CD4-positive, alpha-beta T cell treated with Interleukin-10 for 1 hour (primary cell): Measurements from ENCODE around the gene TRMT1.
"Not testable (repeated sequence)": the region's sequence is repeated elsewhere in the genome, so short reads cannot be mapped to it uniquely, and the experiment has no call there.

Source experiments
- DNase-seq: peaks from one replicate; pipeline ENCODE4 v3.0.0-alpha.2; 2020

Gene TRMT1

GRCh38 chr19:13116282-13117175 lies at the start of gene TRMT1:
TRMT1 (minus strand) TSS chr19:13116740; CDS start chr19:13116399, 341 bp downstream.
- peak; percentile 91 for DNase-seq

- not testable (repeated sequence) for DNase-seq
These were observed 49.6 kb upstream of the TRMT1 start for GRCh38 chr19:13166151-13166550.

DNA sequence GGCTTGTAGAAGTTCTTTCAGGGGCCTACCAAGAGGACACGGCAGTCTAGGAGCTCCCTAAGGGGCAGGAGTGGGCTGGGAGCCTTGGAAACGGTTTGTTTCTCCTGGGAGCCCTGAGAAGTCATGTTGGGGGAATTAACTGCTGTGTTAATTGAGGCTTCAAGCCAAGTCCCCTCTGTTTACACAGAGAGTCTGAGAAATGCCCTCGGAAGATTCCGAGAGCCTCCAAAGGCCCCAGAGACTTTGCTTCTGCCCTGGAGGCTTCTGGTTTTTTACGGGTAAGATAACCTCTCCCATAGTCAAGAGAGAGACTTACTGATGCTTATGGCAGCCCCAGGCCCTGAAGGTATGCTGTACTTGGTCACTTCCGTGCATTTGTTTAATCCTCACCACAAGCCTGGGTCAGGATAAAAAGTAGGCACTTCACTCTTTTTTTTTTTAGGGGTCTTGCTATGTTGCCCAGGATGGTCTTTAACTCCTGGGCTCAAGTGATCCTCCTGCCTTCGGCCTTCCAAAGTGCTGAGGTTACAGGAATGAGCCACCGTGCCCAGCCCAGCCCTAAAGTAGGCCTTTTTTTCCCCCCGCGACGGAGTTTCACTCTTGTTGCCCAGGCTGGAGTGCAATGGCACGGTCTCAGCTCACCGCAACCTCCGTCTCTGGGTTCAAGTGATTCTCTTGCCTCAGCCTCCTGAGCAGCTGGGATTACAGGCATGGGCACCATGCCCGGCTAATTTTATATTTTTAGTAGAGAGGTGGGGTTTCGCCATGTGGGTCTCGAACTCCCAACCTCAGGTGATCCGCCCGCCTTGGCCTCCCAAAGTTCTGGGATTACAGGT lies 48.8 kb upstream of the TRMT1 start:
- no peak for DNase-seq

DNA sequence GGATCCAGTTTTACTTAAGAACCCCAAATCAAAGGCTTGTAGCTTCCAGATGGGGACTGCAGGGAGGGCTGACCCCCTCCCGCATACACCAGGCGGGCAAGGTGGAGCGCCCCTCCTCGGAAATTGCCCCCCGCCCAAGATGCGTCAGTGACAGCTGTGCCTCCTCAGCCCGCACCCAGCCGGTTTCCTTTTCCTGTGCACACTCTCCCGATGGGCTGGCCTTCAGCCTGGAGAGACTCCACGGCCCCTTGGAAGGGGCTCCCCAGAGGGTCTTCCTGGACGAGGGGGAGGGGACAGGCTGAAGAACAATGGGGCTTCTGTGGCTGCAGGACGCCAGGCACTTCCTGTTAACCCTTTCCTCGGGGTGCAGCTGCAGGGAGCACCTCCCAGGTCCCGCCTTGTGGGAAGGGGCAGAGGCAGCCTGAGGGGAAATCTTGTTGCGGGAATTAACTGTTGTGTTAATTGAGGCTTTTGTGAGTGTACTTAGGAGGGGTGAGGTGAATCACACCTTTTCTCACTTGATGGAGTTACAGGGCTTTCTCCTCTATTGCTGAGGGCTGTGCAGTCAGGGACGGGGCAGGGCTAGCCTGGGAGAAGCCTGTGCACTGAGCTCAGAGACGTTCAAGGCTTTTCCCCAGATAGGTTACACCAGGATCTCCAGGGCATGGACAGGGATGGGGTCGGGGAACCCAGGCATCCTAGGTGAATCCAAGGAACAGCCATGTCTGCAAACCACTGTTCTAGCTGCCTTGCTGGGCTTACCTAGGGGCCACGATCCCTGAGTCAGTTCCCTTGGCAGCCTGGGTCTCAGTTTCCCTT lies 48.0 kb upstream of the TRMT1 start:
- peak; percentile 59 for DNase-seq

DNA sequence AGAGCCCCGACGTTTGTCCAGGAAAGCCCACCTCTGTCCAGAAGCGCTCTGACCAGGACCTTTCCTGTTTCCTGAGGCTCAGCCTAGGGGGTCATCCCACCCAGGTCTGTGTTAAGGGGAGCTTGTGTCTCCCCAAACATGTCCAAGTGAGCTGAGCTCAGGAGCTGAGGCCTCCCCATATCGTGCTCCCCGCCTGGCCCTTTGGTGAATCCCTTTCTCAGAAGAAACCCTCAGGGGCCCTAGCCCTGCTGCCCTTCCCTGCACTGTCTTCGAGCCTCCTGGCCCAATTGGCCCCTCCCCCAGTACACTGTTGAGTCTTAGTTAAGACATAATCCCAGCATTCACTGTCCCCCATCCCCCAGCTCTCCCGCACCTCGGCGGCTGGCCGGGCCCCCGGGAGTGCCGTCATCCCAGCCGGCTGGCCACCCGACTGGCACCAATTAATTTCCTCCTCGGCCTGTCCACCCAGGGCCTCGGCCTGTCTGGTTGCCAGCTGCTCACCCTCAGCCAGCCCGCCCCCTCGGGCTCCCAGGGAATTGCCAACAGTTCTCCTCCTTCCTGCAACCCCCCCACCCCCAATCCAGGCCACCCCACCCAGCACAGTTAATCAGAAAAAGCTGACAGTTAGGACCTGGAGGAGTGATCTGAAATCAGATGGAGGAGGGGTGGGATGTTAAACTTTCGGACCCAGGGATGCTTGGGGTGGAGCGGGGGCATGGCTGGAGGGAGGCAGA lies 47.2 kb upstream of the TRMT1 start:
- peak; percentile 43 for DNase-seq

- peak; percentile 91 for DNase-seq
These were observed 46.4 kb upstream of the TRMT1 start for GRCh38 chr19:13162724-13163608.

DNA sequence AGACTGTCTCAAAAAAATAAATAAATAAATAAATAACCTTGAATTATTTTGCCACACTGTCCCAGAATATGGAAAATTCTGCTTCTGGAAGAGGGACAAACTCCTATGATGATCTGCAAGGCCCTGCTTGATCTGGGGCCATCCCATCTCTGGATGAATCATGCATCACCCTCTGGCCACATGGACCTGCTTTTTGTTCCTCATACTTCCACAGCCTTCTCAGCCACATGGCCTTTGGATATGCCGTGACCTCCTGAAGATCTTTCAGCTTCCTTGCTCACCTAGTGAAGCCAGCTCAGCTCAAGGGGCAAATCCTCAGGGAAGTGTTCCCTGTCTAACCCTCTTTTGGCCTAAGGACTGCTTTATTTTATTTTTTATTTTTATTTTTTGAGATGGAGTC lies 44.0 kb upstream of the TRMT1 start:
- no peak for DNase-seq

GRCh38 chr19:13159713-13160112 lies 43.2 kb upstream of the TRMT1 start:
- DNase-seq, result no peak

DNA sequence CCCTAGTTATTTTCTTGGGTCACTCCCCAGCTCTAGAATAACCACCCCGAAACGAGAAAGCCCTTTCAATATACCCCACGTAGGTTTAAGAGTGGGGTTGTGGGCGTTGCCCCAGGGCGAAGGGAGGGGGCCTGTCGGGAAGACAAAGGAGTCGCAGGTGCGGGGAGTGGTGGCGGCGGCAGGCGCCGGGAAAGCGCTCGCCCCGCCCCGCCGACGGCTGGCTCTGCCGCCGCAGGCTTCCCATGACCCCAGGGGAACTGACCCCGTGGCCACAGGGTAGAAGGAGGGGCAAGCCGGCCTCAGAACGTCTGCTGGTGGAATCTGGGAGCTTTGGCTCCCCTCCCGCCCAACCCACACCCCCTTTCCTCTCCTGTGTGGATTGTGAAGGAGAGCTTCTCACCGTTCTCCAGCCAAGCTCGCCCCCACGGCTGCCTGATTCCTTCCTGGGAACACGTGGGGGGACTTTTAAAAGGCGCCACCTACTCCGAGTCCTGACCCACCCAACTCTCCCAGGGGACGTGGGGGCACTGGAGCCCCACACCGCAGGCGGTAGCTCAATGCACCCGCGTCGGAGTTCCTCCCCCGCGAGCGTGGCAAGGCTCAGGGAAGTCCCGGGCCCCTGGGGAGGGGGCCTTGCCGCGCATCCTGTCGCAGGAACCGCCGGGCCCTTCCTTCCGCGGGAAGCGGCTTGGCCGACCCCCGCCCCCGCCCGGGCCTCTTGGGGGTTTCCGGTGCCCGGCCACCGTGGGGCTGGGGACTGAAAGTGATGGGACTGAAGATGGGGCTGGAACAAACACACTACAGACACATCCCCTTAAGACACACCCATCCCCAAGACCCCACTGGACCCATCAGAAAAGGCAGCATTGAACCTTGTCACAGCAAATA lies 39.2 kb upstream of the TRMT1 start:
- DNase-seq, result peak; percentile 90

DNA sequence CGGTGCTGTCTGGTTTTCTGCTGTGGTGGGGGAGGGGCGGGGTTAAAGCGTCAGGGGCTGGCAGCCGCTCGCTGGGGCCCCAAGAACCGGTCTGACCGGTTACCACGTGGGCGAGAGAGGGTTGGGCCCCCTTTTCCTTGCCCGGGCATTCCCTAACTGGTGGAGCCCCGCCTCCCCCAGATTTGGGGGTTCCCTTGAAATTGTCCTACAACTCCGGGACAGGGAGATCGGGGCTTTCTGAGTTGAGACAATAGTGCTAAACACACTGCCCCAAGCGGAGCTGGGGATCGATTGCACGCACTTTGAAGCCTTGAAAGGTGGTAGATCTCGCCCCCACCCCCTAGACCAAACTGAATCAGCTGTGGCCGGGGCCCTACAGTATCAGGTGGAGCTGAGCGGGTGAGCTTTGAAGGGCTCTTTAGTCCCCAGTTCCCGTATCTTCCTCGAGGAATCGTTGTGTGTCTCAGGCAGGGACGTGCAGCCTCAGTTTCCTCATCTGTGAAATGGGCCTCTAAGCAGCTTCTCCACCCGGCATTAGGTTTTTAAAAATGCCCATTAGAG lies 38.5 kb upstream of the TRMT1 start:
- peak; percentile 86 for DNase-seq

DNA sequence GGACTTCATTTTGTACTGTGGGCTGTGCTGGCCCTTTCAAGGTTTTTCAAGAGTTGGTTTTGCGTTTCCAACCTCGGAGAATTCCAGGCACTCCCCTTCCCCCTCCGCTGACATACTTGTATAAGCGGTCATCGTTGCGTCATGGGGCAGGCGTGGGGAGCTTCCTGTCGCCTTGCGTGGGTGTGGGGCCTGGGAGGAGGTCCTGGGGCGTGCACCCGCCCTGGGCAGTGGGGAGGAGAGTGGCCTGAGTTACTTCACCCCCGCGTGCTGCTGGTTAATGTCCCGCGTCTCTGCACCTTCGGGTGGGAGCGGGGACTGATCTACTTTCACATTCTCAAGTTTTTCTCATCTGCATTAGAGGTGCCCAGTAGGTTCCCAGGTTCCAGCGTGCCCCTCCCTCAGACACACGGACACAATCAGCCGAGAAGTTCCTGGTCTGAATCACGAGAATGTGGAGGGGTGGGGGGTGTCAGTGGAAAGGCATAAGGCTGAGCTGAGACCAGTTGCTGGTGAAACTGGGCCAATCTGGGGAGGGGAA lies 37.8 kb upstream of the TRMT1 start:
- peak; percentile 59 for DNase-seq

DNA sequence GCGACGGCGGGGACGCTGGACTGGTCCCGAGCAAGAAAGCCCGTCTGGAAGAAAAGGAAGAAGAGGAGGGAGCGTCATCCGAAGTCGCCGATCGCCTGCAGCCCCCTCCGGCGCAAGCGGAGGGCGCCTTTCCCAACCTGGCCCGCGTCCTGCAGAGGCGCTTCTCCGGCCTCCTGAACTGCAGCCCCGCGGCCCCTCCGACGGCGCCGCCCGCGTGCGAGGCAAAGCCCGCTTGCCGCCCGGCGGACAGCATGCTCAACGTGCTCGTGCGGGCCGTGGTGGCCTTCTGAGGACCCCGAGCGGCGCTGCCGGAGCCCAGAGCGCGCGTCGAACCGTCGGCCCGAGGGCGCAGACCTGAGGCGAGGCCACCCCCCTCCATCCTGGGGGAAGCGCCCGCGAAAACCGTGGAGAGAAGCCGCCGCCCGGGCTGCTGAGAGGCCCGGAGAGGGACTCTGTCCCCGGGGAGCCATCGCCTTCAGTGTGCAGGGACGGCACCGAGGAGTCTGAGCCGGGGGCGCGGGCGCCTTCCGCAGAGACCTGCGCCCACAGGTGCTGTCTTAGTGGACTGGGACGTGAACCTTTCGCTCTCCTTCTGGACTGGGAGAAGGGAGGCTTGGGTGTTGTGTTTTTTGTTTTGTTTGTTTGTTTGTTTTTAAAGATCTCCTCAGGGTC lies 37.2 kb upstream of the TRMT1 start:
- no peak for DNase-seq

DNA sequence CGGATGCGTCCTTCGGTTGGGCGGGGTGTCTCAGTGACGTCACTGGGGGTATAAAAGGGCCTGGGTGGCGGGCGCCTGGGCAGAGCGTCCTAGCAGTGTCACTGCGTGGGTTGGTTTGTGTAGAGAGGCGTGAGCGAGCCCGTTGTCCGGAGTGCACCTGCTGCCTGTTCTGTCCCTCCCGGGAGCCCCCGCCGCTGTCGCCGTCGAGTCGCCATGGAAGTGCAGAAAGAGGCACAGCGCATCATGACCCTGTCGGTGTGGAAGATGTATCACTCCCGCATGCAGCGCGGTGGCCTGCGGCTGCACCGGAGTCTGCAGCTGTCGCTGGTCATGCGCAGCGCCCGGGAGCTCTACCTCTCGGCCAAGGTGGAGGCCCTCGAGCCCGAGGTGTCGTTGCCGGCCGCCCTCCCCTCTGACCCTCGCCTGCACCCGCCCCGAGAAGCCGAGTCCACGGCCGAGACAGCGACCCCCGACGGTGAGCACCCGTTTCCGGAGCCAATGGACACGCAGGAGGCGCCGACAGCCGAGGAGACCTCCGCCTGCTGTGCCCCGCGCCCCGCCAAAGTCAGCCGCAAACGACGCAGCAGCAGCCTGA lies 36.5 kb upstream of the TRMT1 start:
- DNase-seq, result peak; percentile 99

GRCh38 chr19:13152356-13152973 lies 35.9 kb upstream of the TRMT1 start:
- no peak for DNase-seq

DNA sequence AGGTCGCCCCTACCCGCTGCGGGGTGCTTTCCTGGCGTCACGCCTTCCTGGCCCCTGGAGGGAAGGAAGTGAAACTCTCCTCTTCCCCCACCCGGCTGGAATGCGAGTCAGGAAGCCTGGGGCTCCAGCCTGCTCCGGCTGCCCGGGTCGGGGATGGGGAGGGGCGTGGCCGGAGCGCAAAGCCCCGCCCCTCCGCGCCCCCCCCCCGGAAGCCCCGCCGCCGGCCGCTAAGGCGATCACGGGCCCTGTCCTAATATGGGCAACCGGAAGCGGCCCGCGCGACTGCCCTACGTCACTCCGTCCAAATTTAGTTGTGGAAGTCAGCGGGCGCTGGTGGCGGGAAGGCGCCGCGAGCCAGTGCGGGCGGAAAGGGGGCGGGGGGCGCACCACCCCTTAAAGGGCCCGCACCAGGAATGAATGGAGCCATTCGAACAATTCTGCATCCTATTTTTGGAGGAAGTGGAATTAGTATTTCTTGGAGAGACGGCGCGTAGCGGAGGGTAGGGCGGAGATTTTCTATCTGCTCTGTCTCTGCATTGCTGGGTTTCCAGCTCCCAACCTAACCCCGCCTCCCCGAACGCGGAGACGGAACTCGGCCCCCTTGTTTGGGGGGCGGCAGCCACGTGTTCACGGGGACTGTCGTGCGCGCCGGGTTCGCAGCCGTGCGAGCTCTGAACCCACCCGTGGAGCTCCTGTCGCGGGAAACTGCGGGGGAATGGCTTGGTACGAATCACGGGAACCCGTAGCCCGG lies 35.2 kb upstream of the TRMT1 start:
- peak; percentile 97 for DNase-seq

- no peak for DNase-seq
These were observed 34.5 kb upstream of the TRMT1 start for GRCh38 chr19:13150931-13151604.
